ENCODE data around the gene CDK19.
"Not testable (repeated sequence)": the region's sequence is repeated elsewhere in the genome, so short reads cannot be mapped to it uniquely, and the experiment has no call there.

CDK19 gene

DNA sequence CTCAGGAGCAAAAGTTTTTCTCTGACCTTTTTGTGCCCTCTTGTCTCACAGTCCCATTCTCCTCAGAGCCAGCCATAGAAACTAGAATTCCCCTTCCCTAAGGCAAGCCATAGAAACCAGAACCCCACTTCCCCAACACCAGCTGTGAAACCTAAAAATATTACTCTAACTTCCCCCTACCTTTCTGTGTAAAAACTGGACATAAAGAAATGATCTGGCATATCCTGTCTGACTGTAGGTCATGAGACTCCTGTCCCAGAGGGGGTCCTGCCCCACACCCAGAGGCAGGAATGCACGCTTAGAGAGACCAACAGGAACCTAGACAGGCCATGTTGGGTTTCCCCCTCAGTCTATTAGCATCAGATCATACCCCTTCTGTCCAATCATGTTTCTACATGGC, 198.2 kb downstream of the CDK19 start:
- no peak for DNase-seq

DNA sequence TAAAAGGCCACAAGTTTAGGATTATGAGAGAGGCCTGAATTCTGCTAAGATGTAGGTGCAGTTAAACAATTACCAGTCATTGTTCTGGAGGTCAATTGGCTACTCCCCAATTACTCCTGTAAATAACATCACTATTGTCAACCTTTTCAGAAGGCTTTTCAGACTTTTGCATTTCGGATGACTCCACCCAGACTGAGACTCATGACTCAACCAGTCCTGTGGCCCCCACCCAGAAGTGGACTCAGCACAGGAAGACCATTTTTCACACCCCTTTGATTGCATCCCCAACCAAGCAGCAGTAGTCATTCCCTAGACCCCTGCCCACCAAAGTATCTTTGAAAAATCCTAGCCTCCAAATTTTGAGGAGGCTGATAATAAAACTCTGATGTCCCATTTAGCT, 199.5 kb downstream of the CDK19 start:
- no peak for DNase-seq

DNA sequence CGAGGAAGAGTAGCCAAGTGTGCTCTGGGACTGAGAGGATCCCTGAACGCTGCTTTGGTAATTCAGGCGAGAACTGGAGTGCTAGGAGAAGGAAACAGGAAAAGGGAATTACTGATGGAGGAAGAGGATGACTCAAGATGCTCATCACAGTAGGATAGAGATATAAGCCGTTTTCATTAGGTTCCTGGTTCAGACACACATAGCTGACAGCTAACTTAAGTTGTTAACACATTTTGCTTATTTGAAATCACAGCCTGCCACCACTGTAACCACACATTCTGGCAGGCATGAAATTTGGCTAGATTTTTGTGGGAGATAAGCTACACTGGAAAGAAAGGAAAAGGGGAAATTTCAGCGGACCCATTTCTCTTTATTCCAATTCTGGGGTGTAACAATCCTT, 200.7 kb downstream of the CDK19 start:
- DNase-seq = no peak

DNA sequence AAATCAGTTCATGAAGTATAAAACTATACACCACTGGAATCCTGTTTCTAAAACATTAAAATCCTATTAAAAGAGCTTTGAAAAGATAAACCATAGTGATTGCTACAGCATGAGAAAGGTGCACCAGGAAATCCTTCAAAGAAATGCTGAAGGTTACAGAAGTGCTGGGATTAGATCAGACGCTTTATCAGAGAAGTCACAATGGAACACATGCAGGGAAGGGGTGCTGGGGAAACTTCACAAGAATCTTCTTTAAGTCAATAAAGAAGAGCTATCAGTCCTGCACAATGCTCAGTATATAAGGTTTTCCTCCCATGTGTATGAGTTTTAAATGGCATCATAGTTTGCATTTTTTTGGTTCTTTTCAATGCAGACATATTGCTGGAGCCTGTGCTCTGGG, 201.2 kb downstream of the CDK19 start:
- DNase-seq = no peak

DNA sequence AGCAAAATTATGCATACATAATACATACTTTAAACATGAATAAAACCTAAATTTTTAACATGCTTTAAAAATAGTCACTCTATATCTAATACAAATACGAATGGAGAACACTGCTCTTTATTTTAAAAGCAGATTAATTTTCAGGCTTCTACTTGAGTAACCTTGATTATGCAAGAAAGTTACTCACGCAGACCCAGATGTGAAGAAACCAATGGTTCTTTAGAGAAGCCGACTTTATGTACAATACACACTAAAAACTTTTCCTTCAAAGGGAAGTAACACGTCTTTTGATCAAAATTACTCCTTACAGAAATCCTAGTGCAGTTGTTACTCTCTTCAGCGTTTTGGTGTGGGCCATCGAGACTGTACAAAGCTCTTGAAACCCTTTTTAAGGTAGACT, 201.9 kb downstream of the CDK19 start:
- no peak for DNase-seq

DNA sequence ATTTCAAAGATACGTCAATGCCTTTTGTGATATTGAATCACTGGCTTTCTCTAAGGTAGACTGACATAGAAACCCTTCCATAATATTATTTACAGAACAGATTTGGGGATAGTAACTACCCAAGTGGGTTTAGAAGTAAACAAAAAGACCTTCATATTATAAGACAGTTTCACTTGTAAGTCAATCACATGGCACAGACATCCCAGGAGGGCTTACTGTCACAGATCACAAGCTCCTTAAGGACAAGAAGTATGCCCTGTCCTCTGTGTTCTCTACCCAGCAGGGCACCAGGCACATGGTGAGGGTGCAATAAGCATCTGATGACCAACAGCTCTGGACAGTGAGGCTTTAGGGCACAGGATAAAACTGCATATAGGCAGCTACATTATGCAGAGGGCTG, 203.0 kb downstream of the CDK19 start:
- DNase-seq = no peak

DNA sequence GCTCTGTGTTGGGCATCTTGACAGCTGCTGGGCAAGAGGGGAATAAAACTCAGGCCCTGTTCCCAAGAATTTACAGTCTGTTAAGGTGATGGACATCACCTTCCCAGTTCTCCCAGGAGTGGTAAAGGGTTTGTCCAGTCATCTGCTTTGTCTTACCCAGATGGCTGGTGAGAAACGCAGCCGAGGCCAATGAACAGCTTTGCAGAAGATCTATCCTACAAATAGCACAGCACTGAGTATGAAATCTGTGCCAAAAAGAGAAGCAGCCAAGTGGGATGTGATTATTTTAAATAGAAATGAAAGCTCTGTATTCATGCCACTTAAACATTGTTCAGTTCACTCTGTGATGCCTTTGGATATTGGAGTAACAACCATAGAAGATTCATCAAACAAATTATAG, 206.2 kb downstream of the CDK19 start:
- DNase-seq = no peak

DNA sequence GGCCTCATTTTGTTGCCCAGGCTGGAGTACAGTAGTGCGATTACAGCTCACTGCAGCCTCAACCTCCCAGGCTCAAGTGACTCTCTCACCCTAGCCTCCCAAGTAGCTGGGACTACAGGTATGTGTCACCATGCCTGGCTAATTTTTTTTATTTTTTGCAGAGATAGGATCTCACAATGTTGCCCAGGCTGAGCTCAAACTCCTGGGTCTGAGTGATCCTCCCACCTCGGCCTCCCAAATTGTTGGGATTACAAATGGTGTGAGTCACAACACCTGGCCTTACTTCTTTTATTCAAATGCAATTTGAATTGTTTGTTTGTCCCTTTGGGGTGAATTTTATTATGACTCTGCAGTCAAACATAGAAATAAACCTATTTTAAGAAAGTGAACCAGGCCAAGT, 207.1 kb downstream of the CDK19 start:
- no peak for DNase-seq

DNA sequence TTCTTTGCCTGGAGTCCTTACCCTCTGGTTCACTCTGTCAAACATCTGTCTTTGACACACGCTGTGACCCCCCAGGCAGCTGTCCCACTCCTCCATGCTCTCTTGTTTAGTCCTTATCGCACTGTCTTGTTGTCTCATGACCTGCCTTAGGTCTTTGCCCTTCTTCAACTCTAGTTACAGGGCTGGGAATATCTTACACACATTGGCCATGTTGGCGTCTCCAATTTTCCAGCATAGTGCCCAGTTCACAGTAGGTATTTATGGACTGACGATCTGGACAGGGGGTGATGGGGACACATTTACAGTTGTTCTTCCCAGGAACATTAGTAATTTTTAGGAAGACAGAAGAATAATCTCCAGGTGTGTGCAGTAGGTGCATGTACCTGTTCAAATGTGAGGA, 209.1 kb downstream of the CDK19 start:
- DNase-seq = no peak

DNA sequence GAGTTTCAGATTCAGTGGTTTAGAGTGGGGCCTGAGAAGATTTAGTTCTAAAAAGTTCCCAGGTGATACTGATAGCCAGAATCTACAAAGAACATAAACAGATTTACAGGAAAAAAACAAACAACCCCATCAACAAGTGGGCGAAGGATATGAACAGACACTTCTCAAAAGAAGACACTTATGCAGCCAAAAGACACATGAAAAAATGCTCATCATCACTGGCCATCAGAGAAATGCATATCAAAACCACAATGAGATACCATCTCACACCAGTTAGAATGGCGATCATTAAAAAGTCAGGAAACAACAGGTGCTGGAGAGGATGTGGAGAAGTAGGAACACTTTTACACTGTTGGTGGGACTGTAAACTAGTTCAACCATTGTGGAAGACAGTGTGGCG, 214.6 kb downstream of the CDK19 start:
- not testable (repeated sequence) for DNase-seq

DNA sequence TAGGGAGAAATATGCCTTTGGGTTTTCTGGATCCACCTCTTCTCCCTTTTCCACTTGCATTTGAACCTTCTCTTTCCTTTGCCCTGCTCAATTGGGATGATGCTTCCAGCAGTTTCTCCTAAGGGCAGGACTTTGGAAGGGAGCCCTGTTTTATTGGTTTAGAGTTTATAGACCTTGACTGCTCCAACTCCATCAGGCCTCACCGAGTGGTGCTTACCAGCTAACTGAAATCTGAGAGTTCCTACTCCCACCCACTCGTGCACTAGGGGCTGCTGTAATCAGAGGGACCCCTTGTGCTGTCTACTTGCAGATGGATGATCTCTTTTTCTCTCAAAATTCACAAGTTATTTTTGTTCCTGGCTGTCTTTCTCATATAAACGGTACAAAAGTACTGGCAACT, 217.5 kb downstream of the CDK19 start:
- DNase-seq = no peak

DNA sequence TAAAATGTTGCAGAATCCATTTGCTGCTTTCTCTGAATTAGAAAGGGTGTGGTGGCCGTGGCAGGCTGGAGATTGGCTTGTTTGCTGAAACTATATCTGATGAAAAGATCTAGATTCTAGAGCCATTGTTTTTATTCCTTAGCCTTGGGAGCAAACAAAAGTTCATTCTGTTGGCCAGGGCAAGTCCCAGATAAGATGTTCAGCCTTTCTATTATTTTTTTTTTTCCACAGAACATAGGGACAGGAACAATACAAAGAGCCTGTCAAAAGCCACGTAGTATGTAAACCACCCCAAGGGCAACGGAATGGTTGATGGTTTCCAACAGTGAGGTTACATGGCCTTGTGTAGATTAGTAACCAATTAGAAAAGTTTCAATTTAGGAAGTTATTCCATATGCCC, 218.9 kb downstream of the CDK19 start:
- DNase-seq = no peak

DNA sequence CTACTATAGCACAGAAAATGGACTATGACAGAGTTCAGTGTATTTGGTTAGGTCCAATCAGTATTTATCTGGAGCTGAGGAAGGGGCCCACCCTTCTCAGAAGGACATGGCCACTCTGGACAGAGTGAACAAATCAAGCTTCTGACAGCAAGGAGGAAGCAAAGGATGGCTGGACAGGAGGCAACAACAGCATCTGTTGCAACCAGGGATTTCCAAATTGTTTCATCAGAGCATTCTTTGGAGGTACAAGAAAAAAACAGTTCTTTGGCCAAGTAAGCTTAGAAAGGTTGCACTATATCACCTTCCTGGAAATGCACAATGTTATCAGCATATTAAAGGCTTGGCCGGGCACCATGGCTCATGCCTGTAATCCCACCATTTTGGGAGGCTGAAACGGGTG, 220.2 kb downstream of the CDK19 start:
- DNase-seq = no peak

DNA sequence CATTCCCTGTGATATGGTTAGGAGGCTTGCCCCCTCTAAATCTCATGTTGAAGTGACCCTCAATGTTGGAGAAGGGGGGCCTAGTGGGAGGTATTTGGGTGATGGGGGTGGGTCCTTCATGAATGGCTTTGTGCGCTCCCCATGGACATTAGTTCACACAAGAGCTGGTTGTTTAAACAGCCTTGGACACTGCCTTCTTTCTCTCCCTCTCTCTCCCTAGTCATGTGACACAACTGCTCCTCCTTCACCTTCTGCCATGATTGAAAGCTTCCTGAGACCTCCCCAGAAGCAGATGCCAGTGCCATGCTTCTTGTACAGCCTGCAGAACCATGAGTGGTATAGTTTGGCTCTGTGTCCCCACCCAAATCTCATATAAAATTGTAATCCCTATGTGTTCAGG, 221.6 kb downstream of the CDK19 start:
- DNase-seq = no peak

DNA sequence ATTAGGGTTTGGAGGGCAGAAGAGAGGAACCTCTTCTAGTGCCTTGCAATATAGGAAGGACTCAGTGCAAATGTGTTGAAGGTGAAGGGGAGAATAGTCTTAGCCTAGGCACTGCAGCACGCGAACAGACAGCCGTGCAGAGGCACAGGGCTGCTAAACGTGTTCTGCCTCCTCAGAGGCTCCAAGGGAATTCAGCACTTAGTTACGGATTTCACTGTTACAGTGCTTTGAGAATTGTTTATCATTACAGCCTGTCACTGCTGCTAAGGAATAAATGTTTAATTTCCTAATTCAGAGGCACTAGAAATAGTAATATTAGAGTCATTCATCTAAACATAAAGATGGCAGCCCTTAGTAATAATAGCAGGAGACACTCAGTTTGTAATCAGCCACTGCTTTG, 222.5 kb downstream of the CDK19 start:
- no peak for DNase-seq

DNA sequence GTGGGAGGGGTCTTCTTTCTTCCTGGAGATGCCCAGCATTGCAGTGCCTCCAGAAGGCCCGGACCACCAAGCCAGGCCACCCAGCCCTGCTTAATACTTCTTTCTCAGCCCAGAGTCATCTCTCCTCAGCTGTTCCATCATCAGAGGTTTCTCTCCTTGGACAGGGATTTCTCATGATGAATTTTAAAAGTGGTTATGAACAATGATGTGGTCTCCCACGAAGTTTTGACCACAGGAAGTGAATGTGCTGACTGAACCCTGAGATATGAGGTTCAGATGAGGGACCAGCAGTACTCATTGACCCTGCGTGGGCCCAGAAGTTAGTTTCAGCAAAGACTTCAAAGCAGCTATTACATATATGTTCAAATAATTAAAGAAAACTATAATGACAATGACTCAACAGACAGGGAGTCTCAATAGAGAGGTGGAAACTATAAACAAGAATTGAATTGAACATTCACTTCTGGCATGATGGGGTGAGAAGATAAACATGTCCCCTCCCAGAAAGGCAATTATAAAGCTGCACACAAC, 224.4 kb downstream of the CDK19 start:
- DNase-seq = no peak

DNA sequence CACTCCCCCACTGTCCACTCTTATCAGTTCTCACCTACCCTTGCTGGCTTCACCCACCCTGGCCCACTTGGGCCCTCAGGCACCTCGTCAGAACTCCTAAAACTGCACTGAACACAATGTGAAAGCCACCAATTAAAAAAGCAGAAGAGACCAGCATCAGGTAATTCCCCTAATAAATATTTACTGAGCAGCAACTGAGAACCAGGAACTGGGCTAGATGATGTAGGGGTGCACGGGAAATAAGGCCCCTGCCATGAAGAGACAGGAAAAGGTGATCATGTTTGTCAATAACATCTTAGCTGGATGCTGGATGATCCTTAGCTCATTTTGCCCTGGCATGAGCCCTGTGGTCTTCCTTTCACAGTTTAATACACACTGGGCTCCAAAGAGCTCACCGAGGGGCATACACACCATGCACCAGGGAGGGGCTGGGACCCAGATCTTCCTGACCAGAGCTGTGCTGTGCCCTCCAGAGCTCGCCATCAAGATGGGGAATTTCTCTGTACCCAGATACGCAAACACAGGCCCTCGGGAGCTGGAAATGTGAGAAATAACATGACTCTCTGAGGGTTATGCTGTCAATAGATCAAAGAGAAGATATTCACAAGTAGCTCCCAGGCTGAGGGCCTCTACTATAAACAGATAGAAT, 225.3 kb downstream of the CDK19 start:
- no peak for DNase-seq

DNA sequence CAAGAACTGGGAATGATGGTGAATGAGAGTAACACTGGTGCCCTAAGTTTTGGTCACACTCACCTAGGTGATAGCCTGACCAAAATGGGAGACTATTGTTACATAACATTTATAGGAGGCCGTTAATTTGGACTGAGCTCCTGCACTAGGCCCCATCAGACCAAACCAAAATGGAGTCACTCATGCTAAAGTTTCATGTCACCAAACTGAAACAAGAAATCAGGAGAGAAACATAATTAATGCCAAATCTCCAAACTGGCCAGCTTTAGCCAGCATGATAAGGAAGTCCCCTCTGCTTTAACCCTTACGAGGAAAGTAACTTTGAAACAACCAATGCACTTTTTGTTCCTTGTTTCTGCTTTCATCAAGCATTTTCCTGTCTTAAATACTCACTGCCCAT, 227.9 kb downstream of the CDK19 start:
- DNase-seq = no peak

DNA sequence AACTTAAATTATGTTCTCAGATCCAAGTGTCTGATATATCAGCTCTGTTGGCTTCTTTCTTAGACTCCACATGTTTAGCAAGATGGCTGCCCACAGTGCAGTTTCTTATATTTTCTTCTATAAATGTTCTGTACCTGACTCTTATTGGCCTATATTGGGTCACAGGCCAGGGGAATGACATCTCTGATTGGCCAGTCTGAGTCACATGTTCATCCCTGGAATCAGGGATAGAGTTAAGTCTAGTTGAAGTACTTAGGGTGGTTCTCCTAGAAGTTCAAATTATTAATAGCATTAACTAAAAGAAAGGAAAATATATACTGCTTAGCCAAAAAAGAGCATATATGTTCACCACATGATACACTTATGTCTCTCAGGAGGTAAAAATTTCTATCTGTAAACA, 233.6 kb downstream of the CDK19 start:
- DNase-seq = no peak

DNA sequence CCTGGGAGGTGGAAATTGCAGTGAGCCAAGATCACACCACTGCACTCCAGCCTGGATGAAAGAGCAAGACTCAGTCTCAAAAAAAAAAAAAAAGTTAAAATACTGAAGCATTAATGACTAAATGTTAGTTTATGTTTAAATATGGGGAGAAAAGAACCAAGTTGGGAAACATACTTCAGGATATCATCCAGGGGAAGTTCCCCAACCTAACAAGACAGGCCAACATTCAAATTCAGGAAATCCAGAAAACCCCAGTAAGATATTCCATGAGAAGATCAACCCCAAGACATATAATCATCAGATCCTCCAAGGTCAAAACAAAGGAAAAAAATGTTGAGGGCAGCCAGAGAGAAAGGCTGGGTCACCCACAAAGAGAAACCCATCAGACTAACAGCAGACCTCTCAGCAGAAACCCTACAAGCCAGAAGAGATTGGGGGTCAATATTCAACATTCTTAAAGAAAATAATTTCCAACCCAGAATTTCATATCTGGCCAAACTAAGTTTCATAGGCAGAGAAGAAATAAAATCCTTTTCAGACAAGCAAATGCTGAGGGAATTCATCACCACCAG, 237.6 kb downstream of the CDK19 start:
- DNase-seq = not testable (repeated sequence)

DNA sequence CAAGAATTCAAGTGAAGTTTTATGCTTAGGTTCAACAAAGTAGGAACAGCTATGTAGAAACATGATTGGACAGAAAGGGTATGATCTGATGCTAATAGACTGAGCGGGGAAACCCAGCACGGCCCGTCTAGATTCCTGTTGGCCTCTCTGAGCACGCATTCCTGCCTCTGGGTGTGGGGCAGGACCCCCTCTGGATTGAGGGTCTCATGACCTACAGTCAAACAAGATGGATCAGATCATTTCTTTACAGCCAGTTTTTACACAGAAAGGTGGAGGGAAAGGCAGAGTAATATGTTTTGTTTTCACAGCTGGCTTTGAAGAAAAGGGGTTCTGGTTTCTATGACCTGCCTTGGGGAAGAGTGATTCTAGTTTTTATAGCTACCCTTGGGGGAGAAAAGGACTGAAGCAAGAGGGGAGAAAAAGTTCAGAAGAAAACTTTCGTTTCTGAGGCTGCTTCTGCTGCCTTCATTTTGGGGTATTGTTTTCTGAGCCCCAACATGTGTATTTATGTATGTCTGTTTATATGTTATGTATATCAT, 239.3 kb downstream of the CDK19 start:
- DNase-seq = no peak

DNA sequence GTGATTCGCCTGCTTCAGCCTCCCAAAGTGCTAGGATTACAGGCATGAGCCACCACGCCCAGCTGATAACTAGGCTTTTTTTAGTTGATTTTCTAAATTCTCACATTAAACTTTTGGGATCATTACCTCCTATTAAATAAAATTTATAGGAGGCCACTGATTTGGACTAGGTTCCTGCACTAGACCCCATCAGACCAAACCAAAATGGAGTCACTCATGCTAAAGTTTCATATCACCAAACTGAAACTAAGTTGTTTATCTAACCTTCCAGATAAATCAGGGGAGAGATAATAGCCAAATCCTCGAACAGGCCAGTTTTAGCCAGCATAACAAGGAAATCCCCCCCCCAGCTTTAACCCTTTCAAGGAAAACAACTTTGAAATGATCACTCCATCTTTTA, 240.5 kb downstream of the CDK19 start:
- DNase-seq = no peak

DNA sequence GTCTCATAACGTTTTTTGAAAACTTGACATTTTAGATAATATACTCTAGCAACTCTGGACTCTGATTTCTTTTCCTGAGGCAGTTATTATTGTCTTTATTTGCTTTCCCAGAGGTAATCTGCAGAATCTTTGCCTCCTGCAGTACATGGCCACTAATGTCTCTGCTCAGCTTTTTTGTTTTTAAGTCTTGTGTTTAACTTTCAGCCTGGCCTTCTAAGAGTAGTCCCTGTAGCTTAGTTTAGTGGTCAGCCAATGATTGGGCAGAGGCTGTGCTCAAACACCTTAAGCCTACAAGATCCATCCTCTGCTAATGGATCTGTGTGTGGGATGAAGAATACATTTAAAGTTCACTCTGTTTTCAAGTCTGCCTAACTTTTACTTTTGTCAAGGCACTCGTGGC, 241.7 kb downstream of the CDK19 start:
- DNase-seq = no peak

DNA sequence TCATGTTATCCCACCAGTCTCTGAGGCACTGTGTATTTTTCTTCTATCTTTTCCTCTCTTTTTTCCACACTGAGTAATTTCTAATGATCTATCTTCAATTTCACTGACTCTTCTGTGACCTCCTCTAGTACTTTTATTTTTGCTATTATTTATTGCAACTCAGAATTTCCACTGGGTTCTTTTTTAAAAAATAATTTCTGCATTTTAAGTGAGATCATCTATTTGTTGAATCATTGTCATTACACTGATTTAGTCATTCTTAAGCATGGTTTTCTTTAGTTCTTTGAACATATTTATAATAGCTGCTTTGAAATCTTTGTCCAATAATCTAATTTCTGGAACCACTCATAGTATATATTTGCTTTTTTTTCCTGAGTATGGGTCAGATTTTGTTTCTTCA, 242.1 kb downstream of the CDK19 start:
- DNase-seq = no peak
